Measurements from ENCODE around the gene ASPHD2.

DNA sequence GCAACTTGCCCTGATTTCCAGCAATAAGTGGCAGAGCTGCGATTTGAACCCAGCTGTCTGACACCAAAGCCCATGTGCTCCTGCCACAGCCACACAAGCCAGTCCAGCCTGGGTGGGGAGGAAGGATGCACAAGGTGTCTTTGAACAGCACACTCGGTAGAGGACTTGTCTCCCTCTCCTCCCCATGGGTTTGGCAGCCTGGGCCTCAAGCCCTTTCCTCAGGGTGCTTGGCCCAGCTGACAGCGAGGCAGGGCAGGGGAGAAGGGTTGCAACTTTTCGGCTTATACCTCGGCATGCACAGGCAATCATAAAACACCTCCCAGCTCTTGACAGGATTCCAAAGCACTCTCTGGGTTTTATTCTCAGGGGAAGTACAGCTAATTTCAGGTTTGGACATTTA lies 19.3 kb downstream of the ASPHD2 start:
- TF ChIP-seq GABPA (IDR thresholded peaks at IDR 0.05; ENCODE audit: low read depth) (no peak), SIN3A (IDR thresholded peaks at IDR 0.05; ENCODE audit: borderline replicate concordance, low read depth, low read length) (no peak), YY1 (IDR thresholded peaks at IDR 0.05; ENCODE audit: low read depth) (no peak), NRF1 (IDR thresholded peaks at IDR 0.05; ENCODE audit: low read depth, low read length) (no peak)
- TF ChIP-seq, protein P1, sequence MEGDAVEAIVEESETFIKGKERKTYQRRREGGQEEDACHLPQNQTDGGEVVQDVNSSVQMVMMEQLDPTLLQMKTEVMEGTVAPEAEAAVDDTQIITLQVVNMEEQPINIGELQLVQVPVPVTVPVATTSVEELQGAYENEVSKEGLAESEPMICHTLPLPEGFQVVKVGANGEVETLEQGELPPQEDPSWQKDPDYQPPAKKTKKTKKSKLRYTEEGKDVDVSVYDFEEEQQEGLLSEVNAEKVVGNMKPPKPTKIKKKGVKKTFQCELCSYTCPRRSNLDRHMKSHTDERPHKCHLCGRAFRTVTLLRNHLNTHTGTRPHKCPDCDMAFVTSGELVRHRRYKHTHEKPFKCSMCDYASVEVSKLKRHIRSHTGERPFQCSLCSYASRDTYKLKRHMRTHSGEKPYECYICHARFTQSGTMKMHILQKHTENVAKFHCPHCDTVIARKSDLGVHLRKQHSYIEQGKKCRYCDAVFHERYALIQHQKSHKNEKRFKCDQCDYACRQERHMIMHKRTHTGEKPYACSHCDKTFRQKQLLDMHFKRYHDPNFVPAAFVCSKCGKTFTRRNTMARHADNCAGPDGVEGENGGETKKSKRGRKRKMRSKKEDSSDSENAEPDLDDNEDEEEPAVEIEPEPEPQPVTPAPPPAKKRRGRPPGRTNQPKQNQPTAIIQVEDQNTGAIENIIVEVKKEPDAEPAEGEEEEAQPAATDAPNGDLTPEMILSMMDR (IDR thresholded peaks at IDR 0.05), result no peak
- TF ChIP-seq, protein P2, sequence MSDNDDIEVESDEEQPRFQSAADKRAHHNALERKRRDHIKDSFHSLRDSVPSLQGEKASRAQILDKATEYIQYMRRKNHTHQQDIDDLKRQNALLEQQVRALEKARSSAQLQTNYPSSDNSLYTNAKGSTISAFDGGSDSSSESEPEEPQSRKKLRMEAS (IDR thresholded peaks at IDR 0.05; ENCODE audit: low read depth), result no peak
- TF ChIP-seq, protein P3, sequence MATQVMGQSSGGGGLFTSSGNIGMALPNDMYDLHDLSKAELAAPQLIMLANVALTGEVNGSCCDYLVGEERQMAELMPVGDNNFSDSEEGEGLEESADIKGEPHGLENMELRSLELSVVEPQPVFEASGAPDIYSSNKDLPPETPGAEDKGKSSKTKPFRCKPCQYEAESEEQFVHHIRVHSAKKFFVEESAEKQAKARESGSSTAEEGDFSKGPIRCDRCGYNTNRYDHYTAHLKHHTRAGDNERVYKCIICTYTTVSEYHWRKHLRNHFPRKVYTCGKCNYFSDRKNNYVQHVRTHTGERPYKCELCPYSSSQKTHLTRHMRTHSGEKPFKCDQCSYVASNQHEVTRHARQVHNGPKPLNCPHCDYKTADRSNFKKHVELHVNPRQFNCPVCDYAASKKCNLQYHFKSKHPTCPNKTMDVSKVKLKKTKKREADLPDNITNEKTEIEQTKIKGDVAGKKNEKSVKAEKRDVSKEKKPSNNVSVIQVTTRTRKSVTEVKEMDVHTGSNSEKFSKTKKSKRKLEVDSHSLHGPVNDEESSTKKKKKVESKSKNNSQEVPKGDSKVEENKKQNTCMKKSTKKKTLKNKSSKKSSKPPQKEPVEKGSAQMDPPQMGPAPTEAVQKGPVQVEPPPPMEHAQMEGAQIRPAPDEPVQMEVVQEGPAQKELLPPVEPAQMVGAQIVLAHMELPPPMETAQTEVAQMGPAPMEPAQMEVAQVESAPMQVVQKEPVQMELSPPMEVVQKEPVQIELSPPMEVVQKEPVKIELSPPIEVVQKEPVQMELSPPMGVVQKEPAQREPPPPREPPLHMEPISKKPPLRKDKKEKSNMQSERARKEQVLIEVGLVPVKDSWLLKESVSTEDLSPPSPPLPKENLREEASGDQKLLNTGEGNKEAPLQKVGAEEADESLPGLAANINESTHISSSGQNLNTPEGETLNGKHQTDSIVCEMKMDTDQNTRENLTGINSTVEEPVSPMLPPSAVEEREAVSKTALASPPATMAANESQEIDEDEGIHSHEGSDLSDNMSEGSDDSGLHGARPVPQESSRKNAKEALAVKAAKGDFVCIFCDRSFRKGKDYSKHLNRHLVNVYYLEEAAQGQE (IDR thresholded peaks at IDR 0.05; ENCODE audit: low read depth, low read length), result no peak
- TF ChIP-seq, protein P4, sequence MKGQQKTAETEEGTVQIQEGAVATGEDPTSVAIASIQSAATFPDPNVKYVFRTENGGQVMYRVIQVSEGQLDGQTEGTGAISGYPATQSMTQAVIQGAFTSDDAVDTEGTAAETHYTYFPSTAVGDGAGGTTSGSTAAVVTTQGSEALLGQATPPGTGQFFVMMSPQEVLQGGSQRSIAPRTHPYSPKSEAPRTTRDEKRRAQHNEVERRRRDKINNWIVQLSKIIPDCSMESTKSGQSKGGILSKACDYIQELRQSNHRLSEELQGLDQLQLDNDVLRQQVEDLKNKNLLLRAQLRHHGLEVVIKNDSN (IDR thresholded peaks at IDR 0.05; ENCODE audit: borderline replicate concordance, low read depth), result no peak

All from SK-N-SH (cell line).